Activated effector memory CD4-positive, alpha-beta T cell treated with Interleukin-2 at 50 U/mL for 16 hours (primary cell): Measurements from ENCODE around the gene LRRC2.
"Not testable (repeated sequence)": the region's sequence is repeated elsewhere in the genome, so short reads cannot be mapped to it uniquely, and the experiment has no call there.

Experiments
- DNase-seq: peaks from one replicate; pipeline ENCODE4 v3.0.0-alpha.2; 2020

The LRRC2 gene

DNA sequence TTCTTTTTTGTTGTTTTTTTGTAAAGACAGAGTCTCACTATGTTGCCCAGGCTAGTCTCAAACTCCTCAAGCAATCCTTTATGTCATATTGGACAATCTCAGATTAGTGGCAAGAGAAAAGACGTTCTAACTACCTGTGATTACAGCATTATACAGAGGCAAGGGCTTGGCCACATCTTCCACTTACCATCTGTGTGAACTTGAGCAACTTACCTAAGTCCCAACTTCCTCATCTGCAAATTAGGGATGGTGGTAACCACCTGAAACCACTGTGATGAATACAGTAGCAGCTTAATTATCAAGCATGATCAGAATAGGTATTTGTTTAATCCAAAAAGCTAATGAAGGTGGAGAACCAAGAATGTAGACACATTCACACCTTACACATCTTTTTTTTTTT is 16.1 kb downstream of the LRRC2 start:
- DNase-seq, result no peak

DNA sequence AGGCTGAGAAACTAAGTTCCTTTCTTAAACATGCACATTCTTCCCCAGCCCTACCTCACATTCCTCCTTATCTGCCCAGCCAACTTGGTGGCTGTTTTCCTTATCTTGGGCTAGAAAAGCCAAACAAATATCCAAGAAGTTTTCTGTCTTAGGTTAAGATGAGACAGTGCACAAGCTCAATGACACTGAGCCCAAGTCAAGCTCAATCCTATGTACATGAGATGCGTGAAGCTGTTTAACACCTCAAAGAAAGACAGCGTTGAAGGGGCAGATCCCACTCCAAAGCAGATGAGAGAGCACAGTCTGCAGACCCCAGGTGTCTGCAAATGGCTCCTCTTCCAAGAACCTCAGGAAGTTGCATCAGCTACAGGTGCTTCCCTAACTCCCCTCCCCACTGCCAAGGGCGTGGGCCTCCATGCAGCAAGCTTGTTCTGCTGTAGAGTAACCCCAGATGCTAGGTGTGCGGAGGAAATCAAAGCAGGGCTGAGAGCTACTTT is 16.6 kb downstream of the LRRC2 start:
- DNase-seq, result no peak

DNA sequence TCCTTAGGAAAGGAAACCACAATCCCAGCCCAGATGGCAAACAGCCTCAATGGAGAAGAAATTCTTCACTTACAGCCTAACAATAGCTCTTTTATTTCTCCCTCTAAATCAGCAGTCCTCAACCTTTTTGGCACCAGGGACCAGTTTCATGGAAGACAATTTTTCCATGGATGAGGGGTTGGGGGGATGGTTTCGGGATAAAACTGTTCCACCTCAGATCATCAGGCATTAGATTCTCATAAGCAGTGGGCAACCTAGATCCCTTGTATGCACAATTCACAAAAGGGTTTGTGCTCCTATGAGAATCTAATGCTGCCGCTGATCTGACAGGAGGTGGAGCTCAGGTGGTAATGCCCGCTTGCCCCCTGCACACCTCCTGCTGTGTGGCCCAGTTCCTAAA is 17.5 kb downstream of the LRRC2 start:
- DNase-seq, result not testable (repeated sequence)

DNA sequence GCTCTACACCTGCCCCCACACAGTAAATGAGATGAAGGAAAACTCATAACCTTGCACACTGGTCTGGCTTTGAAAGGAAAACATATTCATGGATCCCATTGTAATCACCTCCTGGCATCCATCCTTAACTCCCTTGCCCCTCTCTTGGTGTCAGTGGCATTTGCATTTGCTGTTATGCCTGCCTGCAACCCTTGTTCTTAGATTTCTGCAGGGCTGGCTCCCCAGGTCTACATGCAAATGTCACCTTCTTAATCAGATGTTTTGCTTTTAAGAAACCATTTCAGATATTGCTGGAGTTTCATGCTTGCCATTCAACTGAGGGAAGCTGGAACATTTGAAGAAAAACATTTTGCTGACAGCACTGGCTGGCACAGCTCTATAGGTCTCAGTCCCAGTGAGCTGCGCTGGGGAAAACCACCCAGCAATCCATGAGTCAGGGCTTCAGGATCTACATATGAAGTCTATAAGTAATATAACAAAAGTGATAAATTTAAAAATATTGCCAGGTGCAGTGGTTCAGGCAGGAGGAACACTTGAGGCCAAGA is 19.1 kb downstream of the LRRC2 start:
- DNase-seq, result no peak

GRCh38 chr3:46545818-46546630 is 20.1 kb downstream of the LRRC2 start:
- no peak for DNase-seq

- no peak for DNase-seq
These were observed 21.2 kb downstream of the LRRC2 start for GRCh38 chr3:46544771-46545503.

- no peak for DNase-seq
These were observed 23.3 kb downstream of the LRRC2 start for GRCh38 chr3:46542801-46543201.

GRCh38 chr3:46542344-46542743 is 23.8 kb downstream of the LRRC2 start:
- DNase-seq, result no peak

- DNase-seq, result no peak
These were observed 24.3 kb downstream of the LRRC2 start for GRCh38 chr3:46541835-46542234.

GRCh38 chr3:46540550-46540949 is 25.6 kb downstream of the LRRC2 start:
- DNase-seq, result no peak

GRCh38 chr3:46539443-46540005 is 26.6 kb downstream of the LRRC2 start:
- DNase-seq, result no peak

DNA sequence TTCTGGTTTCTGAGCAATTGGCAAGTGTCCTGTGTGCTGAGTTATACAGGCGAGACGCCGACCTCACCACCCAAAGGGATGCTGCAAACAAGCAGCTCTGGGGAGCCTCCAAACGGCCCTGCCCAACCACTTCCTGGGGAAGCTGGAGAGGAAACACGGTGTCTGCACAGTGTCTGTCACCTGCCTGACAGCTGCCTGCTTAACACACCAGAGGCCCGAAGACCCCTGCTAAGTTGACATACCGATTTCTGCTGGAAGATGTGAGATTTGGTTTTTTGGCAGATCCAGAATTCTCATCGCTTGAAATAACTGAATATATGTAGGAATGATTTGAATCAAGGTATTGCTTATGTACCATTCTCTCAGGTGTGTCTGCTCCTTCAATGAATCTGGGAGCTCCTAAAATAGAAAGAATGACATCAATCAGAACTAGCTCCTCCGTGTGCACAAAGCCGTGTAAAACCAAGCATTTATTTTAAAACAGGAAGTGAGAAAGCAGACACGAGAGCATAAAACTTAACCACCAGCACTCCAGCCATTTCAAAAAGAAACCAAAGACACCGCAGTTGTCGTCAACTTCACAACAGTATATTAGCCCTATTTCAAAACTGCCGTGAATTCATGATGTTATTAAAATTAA is 27.2 kb downstream of the LRRC2 start:
- peak; percentile 86 for DNase-seq

DNA sequence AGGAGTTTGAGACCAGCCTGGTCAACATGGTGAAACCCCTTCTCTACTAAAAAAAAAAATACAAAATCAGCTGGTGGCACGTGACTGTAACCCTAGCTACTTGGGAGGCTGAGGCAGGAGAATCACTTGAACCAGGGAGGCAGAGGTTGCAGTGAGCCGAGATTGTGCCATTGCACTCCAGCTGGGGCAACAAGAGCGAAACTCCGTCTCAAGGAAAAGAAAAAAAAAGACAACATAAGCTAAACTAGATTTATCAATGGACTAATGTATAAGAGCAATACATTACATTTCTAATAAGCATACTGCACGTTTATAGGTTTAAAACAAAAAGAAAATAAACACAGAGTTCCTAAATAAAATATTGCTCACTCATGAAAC is 27.7 kb downstream of the LRRC2 start:
- not testable (repeated sequence) for DNase-seq

DNA sequence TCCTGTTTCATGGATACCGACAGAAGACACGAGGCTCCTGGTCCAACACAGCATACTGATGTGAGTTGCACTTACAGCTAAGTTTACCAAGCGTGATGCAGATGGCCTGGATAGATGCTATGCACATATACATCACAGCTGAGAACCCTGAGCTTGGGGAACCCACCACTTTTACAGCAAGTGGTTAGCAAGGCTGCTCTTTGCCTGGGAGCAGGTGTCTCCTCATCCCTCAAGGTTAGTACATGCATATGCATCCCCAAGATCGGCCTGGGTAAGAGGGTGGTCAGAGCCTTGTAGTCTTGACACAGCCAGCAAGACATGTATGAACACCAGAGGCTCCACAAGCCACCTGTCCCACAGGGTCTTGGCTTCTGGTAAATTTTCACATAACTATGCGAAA is 28.3 kb downstream of the LRRC2 start:
- no peak for DNase-seq

DNA sequence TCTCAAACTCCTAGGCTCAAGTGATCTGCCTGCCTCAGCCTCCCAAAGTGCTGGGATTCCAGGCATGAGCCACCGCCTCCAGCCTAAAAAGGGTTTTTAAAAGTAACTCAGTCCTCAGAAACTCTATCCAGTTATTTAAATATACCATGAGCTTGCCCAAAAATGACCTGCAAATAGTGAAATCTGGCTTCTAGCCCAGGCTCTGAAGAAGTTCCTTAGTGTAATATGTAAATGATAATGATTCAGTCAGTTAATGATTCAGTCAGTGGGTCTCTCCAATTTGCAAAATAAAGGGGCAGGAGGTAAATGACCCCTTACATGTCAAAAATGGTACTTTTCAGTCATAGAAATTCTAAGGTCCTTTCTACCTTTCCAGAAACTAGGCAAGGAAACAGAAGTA is 28.8 kb downstream of the LRRC2 start:
- DNase-seq, result no peak

DNA sequence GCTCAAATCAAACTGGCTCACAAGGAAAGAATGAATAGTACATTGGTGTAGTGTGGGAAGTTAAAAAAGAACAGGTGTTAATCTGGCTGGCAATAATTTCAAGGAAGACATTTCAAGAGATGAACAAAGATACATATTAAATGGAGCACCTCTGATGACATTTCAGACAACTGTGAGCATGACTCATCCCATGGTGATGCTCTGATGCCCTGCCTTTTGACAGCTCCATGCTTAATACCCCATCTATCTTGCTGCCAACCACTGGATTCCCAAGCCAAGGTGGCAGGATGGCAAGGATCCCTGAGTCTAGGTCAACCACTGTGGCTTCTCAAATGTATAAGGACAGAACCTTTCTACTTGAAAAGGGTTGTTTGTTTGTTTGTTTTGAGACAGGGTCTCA is 29.3 kb downstream of the LRRC2 start:
- no peak for DNase-seq

GRCh38 chr3:46535746-46536145 is 30.4 kb downstream of the LRRC2 start:
- no peak for DNase-seq

DNA sequence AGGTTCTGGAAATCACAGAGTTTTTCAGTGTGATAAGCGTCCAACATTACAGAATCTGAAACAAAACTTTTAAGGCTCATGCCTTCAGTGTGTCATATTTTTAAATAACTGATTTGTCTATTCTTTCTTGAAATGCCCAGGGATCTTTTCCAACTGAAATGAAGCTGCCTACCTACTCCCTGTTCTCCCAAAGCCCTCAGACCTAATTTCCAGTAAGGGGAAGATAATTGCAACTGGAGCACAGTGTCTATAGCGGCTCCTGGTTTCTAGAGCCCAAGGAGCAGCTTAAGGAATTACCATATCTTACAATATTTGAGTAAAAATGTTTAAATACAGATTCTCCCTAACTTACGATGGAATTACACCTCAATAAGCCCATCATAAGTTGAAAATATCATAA is 33.0 kb downstream of the LRRC2 start:
- DNase-seq, result no peak

DNA sequence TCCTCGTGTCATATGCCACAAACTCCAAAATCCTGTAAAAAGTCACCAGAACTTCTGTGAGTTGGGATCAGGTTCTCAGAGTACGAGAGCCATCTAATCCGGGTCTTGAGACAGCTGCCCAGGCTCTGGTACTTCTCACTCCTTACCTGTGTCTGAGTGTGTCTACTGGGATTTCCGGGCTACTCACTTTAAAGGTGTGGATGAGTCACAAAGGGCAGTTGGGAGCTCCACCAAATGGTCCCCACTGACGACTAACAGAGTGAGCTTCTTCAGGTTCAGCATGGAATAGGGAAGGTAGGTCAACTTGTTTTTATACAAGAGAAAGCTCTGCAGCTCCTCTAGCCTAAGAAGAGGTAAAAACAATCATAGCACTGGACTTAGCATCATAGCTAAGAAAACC is 38.9 kb downstream of the LRRC2 start:
- DNase-seq, result no peak

DNA sequence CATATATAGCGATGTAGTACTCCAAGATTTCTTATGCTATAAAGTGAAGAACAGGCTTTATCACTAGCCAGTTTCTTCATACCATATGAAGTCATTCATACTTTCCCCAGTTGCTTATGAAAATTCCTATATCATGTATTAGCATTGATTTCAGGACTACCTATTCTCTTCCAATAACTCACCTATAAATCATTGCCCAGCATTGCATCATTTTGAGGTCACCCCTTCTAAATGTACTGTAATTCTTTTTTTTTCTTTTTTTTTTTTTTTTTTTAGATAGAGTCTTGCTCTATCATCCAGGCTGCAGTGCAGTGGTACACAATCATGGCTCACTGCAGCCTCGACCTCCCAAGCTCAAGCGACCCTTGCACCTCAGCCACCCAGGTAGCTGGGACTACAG is 41.3 kb downstream of the LRRC2 start:
- no peak for DNase-seq

- DNase-seq, result no peak
These were observed 42.1 kb downstream of the LRRC2 start for GRCh38 chr3:46524008-46524407.

- no peak for DNase-seq
These were observed 42.5 kb downstream of the LRRC2 start for GRCh38 chr3:46523556-46523955.

GRCh38 chr3:46522201-46522600 is 43.9 kb downstream of the LRRC2 start:
- not testable (repeated sequence) for DNase-seq
